ENCODE results near the gene IL1RAPL1.

GRCh38 chrX:28639451-28639850 is 52.2 kb downstream of the IL1RAPL1 start:
- TF ChIP-seq REST (IDR thresholded peaks at IDR 0.05; ENCODE audit: borderline replicate concordance) (no peak), MXI1 (conservative IDR thresholded peaks at IDR 0.05; ENCODE audit: poor library complexity, severe bottlenecking) (no peak), EZH2 (IDR thresholded peaks at IDR 0.05; ENCODE audit: borderline replicate concordance, insufficient read depth, low read length, poor library complexity, severe bottlenecking) (no peak), POLR2AphosphoS5 (IDR thresholded peaks at IDR 0.05) (no peak)
- TF ChIP-seq, protein P1, sequence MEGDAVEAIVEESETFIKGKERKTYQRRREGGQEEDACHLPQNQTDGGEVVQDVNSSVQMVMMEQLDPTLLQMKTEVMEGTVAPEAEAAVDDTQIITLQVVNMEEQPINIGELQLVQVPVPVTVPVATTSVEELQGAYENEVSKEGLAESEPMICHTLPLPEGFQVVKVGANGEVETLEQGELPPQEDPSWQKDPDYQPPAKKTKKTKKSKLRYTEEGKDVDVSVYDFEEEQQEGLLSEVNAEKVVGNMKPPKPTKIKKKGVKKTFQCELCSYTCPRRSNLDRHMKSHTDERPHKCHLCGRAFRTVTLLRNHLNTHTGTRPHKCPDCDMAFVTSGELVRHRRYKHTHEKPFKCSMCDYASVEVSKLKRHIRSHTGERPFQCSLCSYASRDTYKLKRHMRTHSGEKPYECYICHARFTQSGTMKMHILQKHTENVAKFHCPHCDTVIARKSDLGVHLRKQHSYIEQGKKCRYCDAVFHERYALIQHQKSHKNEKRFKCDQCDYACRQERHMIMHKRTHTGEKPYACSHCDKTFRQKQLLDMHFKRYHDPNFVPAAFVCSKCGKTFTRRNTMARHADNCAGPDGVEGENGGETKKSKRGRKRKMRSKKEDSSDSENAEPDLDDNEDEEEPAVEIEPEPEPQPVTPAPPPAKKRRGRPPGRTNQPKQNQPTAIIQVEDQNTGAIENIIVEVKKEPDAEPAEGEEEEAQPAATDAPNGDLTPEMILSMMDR (IDR thresholded peaks at IDR 0.05; ENCODE audit: poor library complexity, severe bottlenecking), result no peak
